H9 (cell line): ENCODE results near the gene FMO2. TPM values are rescaled to one million over a fixed set of nuclear protein-coding genes. Genes with fewer than 3 reads are reported as not detected.

ENCODE experiments used
- DNase-seq: peaks from one replicate; pipeline ENCODE4 v3.0.0-alpha.2; 2017
- H2AFZ ChIP-seq: one replicate; pipeline ENCODE4 v1.6.1; 2013; ENCODE audit warnings: mild to moderate bottlenecking, low read length, control low read depth, moderate library complexity
- H2AK5ac ChIP-seq: 2 replicates; pipeline ENCODE4 v1.6.1; 2013; ENCODE audit warnings: low read length, control low read depth, mixed read lengths; ENCODE audit not compliant: insufficient read length
- H2BK120ac ChIP-seq: one replicate; pipeline ENCODE4 v1.6.1; 2013; ENCODE audit warnings: low read depth, mild to moderate bottlenecking, low read length, control low read depth, inconsistent platforms; ENCODE audit not compliant: poor library complexity, severe bottlenecking
- H2BK12ac ChIP-seq: 2 replicates; pipeline ENCODE4 v1.6.1; 2013; ENCODE audit warnings: low read length, control low read depth, mixed read lengths, low read depth; ENCODE audit not compliant: insufficient read length
- H2BK15ac ChIP-seq: 2 replicates; pipeline ENCODE4 v1.6.1; 2013; ENCODE audit warnings: low read depth, low read length, control low read depth
- H2BK20ac ChIP-seq: one replicate; pipeline ENCODE4 v1.6.1; 2013; ENCODE audit warnings: low read depth, mild to moderate bottlenecking, low read length, control low read depth, inconsistent platforms; ENCODE audit not compliant: poor library complexity, severe bottlenecking
- H2BK5ac ChIP-seq: 2 replicates; pipeline ENCODE4 v1.6.1; 2013; ENCODE audit warnings: low read length, control low read depth, mixed read lengths; ENCODE audit not compliant: insufficient read length
- H3K14ac ChIP-seq: 2 replicates; pipeline ENCODE4 v1.6.1; 2013; ENCODE audit warnings: low read length, control low read depth; ENCODE audit not compliant: insufficient read depth
- H3K18ac ChIP-seq: 2 replicates; pipeline ENCODE4 v1.6.1; 2013; ENCODE audit warnings: low read depth, mild to moderate bottlenecking, mixed read lengths, low read length, control low read depth; ENCODE audit not compliant: insufficient read length
- H3K23ac ChIP-seq: 2 replicates; pipeline ENCODE4 v1.6.1; 2013; ENCODE audit warnings: low read length, control low read depth, mixed read lengths, low read depth; ENCODE audit not compliant: insufficient read length
- H3K23me2 ChIP-seq: 2 replicates; pipeline ENCODE4 v1.6.1; 2013; ENCODE audit warnings: low read depth, mild to moderate bottlenecking, mixed read lengths, low read length, control low read depth; ENCODE audit not compliant: insufficient read length, poor library complexity, severe bottlenecking
- H3K27ac ChIP-seq: 2 replicates; pipeline ENCODE4 v1.5.1; 2013; ENCODE audit warnings: low read length, control low read depth, mixed read lengths, low read depth; ENCODE audit not compliant: insufficient read length
- H3K27me3 ChIP-seq: 2 replicates; pipeline ENCODE4 v1.6.1; 2013; ENCODE audit warnings: low read length, control low read depth, inconsistent platforms; ENCODE audit not compliant: insufficient read depth
- H3K4ac ChIP-seq: 2 replicates; pipeline ENCODE4 v1.6.1; 2013; ENCODE audit warnings: low read depth, mild to moderate bottlenecking, control low read depth, inconsistent platforms, low read length, moderate library complexity
- H3K4me1 ChIP-seq: 2 replicates; pipeline ENCODE4 v1.6.1; 2013; ENCODE audit warnings: low read length, control low read depth, inconsistent platforms; ENCODE audit not compliant: insufficient read depth
- H3K4me2 ChIP-seq: 2 replicates; pipeline ENCODE4 v1.6.1; 2013; ENCODE audit warnings: low read length, control low read depth, mixed read lengths; ENCODE audit not compliant: insufficient read length, insufficient read depth
- H3K56ac ChIP-seq: 2 replicates; pipeline ENCODE4 v1.6.1; 2013; ENCODE audit warnings: low read depth, mild to moderate bottlenecking, mixed read lengths, low read length, control low read depth; ENCODE audit not compliant: insufficient read length
- H3K79me1 ChIP-seq: 2 replicates; pipeline ENCODE4 v1.6.1; 2013; ENCODE audit warnings: low read depth, mild to moderate bottlenecking, moderate library complexity, low read length, control low read depth, inconsistent platforms; ENCODE audit not compliant: insufficient read depth, poor library complexity, severe bottlenecking
- H3K79me2 ChIP-seq: 2 replicates; pipeline ENCODE4 v1.6.1; 2013; ENCODE audit warnings: low read length, control low read depth, inconsistent platforms; ENCODE audit not compliant: insufficient read depth
- H3K9ac ChIP-seq: 2 replicates; pipeline ENCODE4 v1.6.1; 2013; ENCODE audit warnings: low read length, control low read depth, mixed read lengths; ENCODE audit not compliant: insufficient read length; ENCODE audit errors: extremely low read depth
- H3K9me3 ChIP-seq: one replicate; pipeline ENCODE4 v1.6.1; 2013; ENCODE audit warnings: low read depth, low read length, inconsistent platforms; ENCODE audit not compliant: control insufficient read depth
- H3T11ph ChIP-seq: one replicate; pipeline ENCODE4 v1.6.1; 2013; ENCODE audit warnings: mild to moderate bottlenecking, low read length, control low read depth, inconsistent platforms
- H4K20me1 ChIP-seq: one replicate; pipeline ENCODE4 v1.6.1; 2013; ENCODE audit not compliant: control insufficient read depth, insufficient read length, insufficient read depth
- H4K5ac ChIP-seq: 2 replicates; pipeline ENCODE4 v1.6.1; 2013; ENCODE audit warnings: low read depth, mild to moderate bottlenecking, mixed read lengths, low read length, control low read depth; ENCODE audit not compliant: insufficient read length
- H4K8ac ChIP-seq: replicated peaks from 2 replicates; pipeline ENCODE4 v1.6.1; 2013; ENCODE audit warnings: low read length, control low read depth, mixed read lengths, low read depth; ENCODE audit not compliant: insufficient read length
- H4K91ac ChIP-seq: 2 replicates; pipeline ENCODE4 v1.6.1; 2013; ENCODE audit warnings: low read depth, mild to moderate bottlenecking, moderate library complexity, mixed read lengths, low read length, control low read depth; ENCODE audit not compliant: insufficient read length
- H3K27ac Mint-ChIP-seq, 3 experiments: 2 replicates in 2 of 3; 3 replicates in 1 of 3; pipeline ENCODE4 v1.8.0; 2020 to 2021; ENCODE audit warnings: mixed read lengths in 3 of 3, mild to moderate bottlenecking in 1 of 3, moderate library complexity in 1 of 3
- H3K27me3 Mint-ChIP-seq: 2 replicates; pipeline ENCODE4 v1.8.0; 2021; ENCODE audit warnings: low read depth, mild to moderate bottlenecking, moderate library complexity, mixed read lengths
- H3K36me3 Mint-ChIP-seq, 3 experiments: 2 replicates in 2 of 3; 3 replicates in 1 of 3; pipeline ENCODE4 v1.8.0; 2020 to 2021; ENCODE audit warnings: low read depth in 3 of 3, mixed read lengths in 3 of 3; ENCODE audit not compliant: insufficient read depth in 1 of 3
- H3K4me1 Mint-ChIP-seq, 2 experiments: 2 replicates each; pipeline ENCODE4 v1.8.0; 2020; ENCODE audit warnings: mixed read lengths in 2 of 2
- H3K4me3 Mint-ChIP-seq, 2 experiments: 2 replicates in 1 of 2; 3 replicates in 1 of 2; pipeline ENCODE4 v1.8.0; 2020 to 2021; ENCODE audit warnings: mild to moderate bottlenecking in 2 of 2, mixed read lengths in 2 of 2, moderate library complexity in 1 of 2
- H3K9me3 Mint-ChIP-seq, 2 experiments: 2 replicates in 1 of 2; 3 replicates in 1 of 2; pipeline ENCODE4 v1.8.0; 2020; ENCODE audit warnings: mild to moderate bottlenecking in 2 of 2, mixed read lengths in 2 of 2, moderate library complexity in 1 of 2
- WGBS: extraction: QIAGEN DNeasy Blood & Tissue Kit; methylation state at CpG from one replicate; pipeline ENCODE4 v1.1.7; 2013; ENCODE audit warnings: missing lambda C conversion rate, low lambda C conversion rate, mixed read lengths; ENCODE audit not compliant: insufficient read length; ENCODE audit errors: extremely low coverage; 5-methylcytosine and 5-hydroxymethylcytosine counted together
- total RNA-seq: library from RNA; stranded (reverse); gene quantifications from 2 replicates; pipeline ENCODE4 v1.2.1, GENCODE V29; 2021
- TF ChIP-seq, protein P1 (sequence below): fragments of 200-600 bp; sonication (generic); conservative IDR thresholded peaks from 3 replicates; pipeline ENCODE4 v1.8.0; 2021; ENCODE audit warnings: antibody characterized with exemption, mild to moderate bottlenecking

The FMO2 gene
- total RNA-seq, 1 experiment from 2014 or later, result not detected

DNA sequence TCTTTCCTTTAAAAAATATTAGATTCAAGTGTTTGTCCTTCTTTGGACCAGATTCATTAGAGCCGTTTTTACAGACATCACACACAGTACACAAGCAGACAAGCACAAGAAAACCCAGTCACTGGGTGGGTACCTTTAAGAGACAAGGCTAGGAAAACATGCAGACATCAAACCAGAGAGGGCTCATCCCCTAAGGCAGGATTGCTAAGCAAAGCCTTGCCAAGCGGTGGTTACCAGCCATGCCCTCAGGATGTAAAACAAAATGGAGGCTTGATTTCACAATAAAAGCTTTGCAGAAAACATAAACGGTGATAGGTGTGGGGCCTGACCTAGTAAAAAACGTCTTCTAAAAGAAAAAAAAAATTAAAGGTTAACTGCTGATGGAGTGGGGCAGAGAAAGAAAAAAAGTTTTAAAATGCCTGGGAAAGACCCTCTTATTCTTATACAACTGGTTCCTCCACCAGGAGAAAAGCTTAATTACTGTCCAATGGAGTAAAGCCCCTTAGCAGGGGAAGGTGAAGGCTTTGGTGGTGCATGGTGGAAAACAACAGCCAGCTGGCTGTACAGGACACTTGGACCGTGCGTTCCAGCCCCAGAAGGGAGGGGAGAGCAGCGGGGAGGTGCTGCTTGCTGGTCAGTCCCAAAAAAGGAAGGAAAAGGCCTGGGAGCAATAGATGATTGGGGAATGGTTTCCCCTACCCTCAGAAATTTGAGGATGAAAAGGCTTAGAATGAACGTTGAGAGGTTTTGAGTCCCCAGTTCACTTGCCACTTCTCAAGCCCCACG is 32.8 kb downstream of the FMO2 start:
- Histone ChIP-seq H4K20me1 (no peaks in the 10 kb centered on the region), H3K56ac (no peak overlapping the region), H3T11ph (no peak overlapping the region), H3K4me2 (no peak overlapping the region), H3K4me1 (peaks cover 11% of the 10 kb centered on the region; the same call in 1 of the 2 replicates), H4K5ac (no peak overlapping the region), H3K4ac (no peak overlapping the region), H2BK20ac (no peak overlapping the region), H2AFZ (no peak overlapping the region), H3K79me2 (no peaks in the 10 kb centered on the region), H2AK5ac (no peak overlapping the region), H4K8ac (no peak overlapping the region), H3K9ac (no peak overlapping the region), H2BK120ac (no peak overlapping the region), H3K18ac (no peak overlapping the region), H2BK12ac (no peak overlapping the region), H3K23ac (no peak overlapping the region), H4K91ac (no peak overlapping the region), H3K27ac (no peak overlapping the region), H3K27me3 (no peaks in the 10 kb centered on the region), H3K79me1 (no peaks in the 10 kb centered on the region), H2BK15ac (no peak overlapping the region), H3K9me3 (no peaks in the 10 kb centered on the region), H3K23me2 (peaks cover 6% of the 10 kb centered on the region), H3K14ac (no peak overlapping the region), H2BK5ac (no peak overlapping the region)
- H3K36me3 Mint-ChIP-seq, result peaks cover 11 to 20% (median 12%) of the 10 kb centered on the region in 3 experiments; a peak in 6 of 7 replicates
- DNase-seq, result no peak
- H3K27me3 Mint-ChIP-seq, result no peaks in the 10 kb centered on the region; the same call in 1 of the 2 replicates
- no peak overlapping the region for H3K27ac Mint-ChIP-seq
- H3K4me3 Mint-ChIP-seq, result no peak overlapping the region
- H3K9me3 Mint-ChIP-seq, result peaks cover 15% of the 10 kb centered on the region in 2 experiments; a peak in 4 of 5 replicates
- TF ChIP-seq, protein P1, sequence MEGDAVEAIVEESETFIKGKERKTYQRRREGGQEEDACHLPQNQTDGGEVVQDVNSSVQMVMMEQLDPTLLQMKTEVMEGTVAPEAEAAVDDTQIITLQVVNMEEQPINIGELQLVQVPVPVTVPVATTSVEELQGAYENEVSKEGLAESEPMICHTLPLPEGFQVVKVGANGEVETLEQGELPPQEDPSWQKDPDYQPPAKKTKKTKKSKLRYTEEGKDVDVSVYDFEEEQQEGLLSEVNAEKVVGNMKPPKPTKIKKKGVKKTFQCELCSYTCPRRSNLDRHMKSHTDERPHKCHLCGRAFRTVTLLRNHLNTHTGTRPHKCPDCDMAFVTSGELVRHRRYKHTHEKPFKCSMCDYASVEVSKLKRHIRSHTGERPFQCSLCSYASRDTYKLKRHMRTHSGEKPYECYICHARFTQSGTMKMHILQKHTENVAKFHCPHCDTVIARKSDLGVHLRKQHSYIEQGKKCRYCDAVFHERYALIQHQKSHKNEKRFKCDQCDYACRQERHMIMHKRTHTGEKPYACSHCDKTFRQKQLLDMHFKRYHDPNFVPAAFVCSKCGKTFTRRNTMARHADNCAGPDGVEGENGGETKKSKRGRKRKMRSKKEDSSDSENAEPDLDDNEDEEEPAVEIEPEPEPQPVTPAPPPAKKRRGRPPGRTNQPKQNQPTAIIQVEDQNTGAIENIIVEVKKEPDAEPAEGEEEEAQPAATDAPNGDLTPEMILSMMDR, result no peak
- no CpG with 5 or more reads among the region's 9 CpGs for WGBS
- H3K4me1 Mint-ChIP-seq, result peaks cover 55% of the 10 kb centered on the region in 2 experiments
